Mesothelial cell of epicardium (in vitro differentiated cells): ENCODE data around the gene NPB. TPM values are rescaled to one million over a fixed set of nuclear protein-coding genes. Genes with fewer than 3 reads are reported as not detected.

Experiments
- DNase-seq, 2 experiments: peaks; one replicate each; pipeline ENCODE4 v3.0.0; 2021; ENCODE audit warnings: low spot score in 2 of 2; ENCODE audit not compliant: unreplicated experiment in 2 of 2
- H3K27ac Mint-ChIP-seq: 2 replicates; pipeline ENCODE4 v1.8.0; 2021; ENCODE audit warnings: mixed read lengths
- H3K27me3 Mint-ChIP-seq: 2 replicates; pipeline ENCODE4 v1.8.0; 2021; ENCODE audit warnings: low read depth, mixed read lengths
- H3K36me3 Mint-ChIP-seq: 2 replicates; pipeline ENCODE4 v1.8.0; 2021; ENCODE audit warnings: mixed read lengths
- H3K4me1 Mint-ChIP-seq: 2 replicates; pipeline ENCODE4 v1.8.0; 2021; ENCODE audit warnings: mixed read lengths
- H3K4me3 Mint-ChIP-seq: 2 replicates; pipeline ENCODE4 v1.8.0; 2021; ENCODE audit warnings: mild to moderate bottlenecking, moderate library complexity, mixed read lengths
- H3K9me3 Mint-ChIP-seq: 2 replicates; pipeline ENCODE4 v1.8.0; 2021; ENCODE audit warnings: mixed read lengths
- total RNA-seq: library from RNA; stranded (reverse); gene quantifications from 3 replicates; pipeline ENCODE4 v1.2.1, GENCODE V29; 2021
- TF ChIP-seq, protein P1 (sequence below): fragments of 200-600 bp; sonication (generic); IDR thresholded peaks from one replicate; pipeline ENCODE4 v1.5.0; 2021; ENCODE audit warnings: antibody characterized with exemption; ENCODE audit not compliant: unreplicated experiment

The NPB gene
- total RNA-seq, 1 donor from 2014 or later, result 1.7 TPM

DNA sequence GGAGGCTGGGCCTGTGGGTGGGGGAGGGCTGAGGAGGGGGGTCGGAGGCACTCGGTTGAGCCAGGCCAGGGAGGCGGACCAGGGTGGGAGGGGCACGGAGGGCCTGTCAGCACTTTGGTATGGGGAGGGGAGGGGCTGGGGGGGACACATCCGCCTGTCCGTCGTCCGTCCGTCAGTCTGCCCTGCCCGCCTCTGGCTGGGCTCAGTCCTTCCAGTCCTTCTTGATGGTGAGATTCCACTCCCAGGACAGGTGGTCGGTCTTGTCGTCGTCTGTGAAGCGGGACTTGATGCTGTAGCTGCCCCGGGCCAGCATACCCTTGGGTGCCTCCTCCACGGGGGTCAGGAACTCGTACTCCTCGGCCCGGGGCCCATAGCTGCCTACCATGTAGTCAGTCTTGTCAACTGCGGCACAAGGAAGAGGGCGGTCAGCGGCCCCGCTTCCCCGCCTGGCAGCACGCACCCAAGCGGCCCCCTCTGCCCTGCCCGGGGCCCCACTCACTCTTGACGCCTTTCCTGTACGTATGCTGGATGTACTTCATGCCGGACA, 33.3 kb upstream of the NPB start:
- H3K4me3 Mint-ChIP-seq, result peak overlapping the region; percentile 73
- no peaks in the 10 kb centered on the region for H3K27me3 Mint-ChIP-seq
- no peak for DNase-seq
- no peaks in the 10 kb centered on the region for H3K9me3 Mint-ChIP-seq
- H3K27ac Mint-ChIP-seq, result peak overlapping the region; percentile 96
- TF ChIP-seq, protein P1, sequence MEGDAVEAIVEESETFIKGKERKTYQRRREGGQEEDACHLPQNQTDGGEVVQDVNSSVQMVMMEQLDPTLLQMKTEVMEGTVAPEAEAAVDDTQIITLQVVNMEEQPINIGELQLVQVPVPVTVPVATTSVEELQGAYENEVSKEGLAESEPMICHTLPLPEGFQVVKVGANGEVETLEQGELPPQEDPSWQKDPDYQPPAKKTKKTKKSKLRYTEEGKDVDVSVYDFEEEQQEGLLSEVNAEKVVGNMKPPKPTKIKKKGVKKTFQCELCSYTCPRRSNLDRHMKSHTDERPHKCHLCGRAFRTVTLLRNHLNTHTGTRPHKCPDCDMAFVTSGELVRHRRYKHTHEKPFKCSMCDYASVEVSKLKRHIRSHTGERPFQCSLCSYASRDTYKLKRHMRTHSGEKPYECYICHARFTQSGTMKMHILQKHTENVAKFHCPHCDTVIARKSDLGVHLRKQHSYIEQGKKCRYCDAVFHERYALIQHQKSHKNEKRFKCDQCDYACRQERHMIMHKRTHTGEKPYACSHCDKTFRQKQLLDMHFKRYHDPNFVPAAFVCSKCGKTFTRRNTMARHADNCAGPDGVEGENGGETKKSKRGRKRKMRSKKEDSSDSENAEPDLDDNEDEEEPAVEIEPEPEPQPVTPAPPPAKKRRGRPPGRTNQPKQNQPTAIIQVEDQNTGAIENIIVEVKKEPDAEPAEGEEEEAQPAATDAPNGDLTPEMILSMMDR, result no peak
- H3K4me1 Mint-ChIP-seq, result peaks cover 42% of the 10 kb centered on the region
- H3K36me3 Mint-ChIP-seq, result no peaks in the 10 kb centered on the region

DNA sequence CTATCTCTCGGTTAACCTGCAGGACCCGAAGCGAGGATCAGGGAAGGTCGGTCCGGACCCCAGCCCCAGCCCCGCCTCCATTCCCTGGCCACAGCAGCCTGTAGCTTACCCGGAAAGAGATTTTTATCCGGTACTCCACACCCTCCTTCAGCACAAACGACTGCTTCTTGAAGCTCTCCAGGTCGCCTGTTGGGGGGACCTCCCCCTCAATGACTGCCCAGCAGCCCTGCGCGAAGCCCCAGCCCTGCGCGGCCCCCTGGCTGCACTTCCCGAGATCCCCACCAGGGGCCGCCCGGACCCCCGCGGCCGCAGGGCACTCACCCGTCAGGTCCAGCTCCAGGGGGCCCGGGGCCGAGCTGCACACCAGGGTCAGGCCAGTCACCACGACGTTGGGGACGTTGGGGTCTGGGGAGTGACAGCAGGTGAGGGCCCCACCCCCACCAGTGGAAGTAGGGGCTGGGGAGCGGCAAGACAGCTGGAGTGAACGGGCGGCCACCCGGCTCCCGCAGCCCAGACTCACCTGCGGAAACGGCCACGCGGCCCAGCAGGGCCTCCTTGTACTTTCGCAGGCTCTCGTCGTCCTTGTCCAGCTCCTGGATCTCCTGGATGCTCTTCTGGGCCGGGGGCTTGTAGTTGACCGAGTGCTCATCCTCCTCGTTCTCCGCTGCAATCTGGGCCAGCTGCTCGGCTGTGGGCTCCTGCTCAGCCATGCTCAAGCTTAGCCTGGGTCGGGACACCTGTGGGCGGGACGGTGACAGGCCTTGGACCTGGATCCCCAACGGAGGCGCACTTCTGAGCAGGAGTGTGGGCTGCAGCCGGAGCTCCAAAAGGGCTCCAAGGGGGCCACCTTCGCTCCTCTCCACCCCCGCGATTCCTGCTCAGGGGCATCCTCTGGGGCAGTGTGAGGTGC, 32.6 kb upstream of the NPB start:
- peaks cover 41% of the 10 kb centered on the region for H3K4me1 Mint-ChIP-seq
- DNase-seq, result peak in 1 of 2 experiments; percentile 82
- H3K27ac Mint-ChIP-seq, result peak overlapping the region; percentile 91
- H3K36me3 Mint-ChIP-seq, result no peaks in the 10 kb centered on the region
- no peaks in the 10 kb centered on the region for H3K9me3 Mint-ChIP-seq
- no peaks in the 10 kb centered on the region for H3K27me3 Mint-ChIP-seq
- TF ChIP-seq, protein P1, result peak; percentile 99
- H3K4me3 Mint-ChIP-seq, result peak overlapping the region; percentile 73

DNA sequence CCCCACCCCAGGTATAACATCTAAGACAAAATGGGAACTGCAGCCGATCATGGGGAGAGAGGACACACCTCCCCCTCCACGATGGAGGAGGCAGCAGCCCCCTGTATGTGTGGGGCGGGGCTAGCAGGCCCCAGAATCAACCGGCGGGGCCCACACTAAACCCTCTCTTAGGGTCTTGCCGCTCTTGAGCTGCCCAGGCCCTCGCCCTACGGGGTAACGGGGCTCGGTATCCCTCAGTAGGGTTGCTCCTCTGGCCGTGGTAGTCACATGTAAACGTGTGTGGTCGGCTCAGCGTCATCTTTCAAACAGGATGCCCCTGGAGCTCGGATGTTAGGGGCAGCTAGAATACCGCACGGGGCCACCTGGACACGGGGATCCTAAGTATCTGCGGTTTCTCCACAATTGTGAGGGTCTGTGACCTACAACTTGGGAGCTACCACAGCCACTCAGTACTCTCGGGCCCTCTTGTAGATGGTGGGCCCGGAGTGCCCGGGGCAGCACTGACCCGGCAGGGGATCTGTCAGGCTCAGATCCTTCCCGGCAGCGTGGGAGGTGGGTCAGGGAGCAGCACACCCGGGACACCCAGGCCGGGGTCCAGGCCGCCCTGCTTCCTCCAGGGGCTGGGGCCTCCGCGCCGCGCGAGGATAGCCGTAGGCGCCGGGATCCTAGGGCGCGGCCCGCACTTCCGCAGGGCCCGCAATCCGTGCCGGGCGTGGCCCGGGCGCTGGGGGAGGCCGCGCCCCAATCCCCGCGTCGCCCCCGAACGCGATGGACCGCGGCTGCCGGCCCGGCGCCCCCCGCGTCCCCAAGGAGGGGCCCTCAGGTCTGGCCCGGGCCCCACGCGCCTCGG, 31.7 kb upstream of the NPB start:
- peak overlapping the region; percentile 91 for H3K27ac Mint-ChIP-seq
- H3K4me3 Mint-ChIP-seq, result peak overlapping the region; percentile 73
- no peaks in the 10 kb centered on the region for H3K36me3 Mint-ChIP-seq
- H3K9me3 Mint-ChIP-seq, result no peaks in the 10 kb centered on the region
- TF ChIP-seq, protein P1, result no peak
- no peaks in the 10 kb centered on the region for H3K27me3 Mint-ChIP-seq
- H3K4me1 Mint-ChIP-seq, result peaks cover 41% of the 10 kb centered on the region
- no peak for DNase-seq

DNA sequence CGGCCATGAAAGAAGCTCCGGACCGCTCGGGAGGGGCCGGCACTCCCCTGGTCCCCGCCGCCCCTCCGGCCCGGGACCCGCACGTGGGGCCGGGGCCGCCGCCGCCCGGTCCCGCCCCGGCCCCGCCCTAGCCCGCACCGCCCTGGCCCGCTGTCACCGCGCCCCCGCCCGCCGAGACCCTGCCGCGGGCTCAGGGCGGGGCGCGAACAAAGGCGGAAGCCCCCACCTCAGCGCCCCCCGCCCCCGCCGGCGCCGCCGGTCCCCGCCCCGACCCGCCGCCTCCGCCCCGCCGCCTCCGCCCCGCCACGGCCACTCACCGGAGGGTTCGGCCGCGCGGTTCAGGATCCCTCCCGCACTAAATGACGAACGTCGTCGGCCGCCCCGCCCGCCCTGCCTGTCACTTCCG, 31.1 kb upstream of the NPB start, which contains the start of gene ARHGDIA:
Gene ARHGDIA, minus strand, starts transcription at position 357 of the 406 bp plus-strand sequence. CDS start 1,407 bp downstream, outside the sequence.
- Mint-ChIP-seq H3K36me3 (no peaks in the 10 kb centered on the region), H3K27me3 (no peaks in the 10 kb centered on the region), H3K27ac (peak within 1 kb of the TSS; percentile 96), H3K9me3 (no peaks in the 10 kb centered on the region), H3K4me1 (peaks cover 41% of the 10 kb centered on the region), H3K4me3 (peak within 1 kb of the TSS; percentile 81)
- DNase-seq, result no peak
- TF ChIP-seq, protein P1, result no peak

DNA sequence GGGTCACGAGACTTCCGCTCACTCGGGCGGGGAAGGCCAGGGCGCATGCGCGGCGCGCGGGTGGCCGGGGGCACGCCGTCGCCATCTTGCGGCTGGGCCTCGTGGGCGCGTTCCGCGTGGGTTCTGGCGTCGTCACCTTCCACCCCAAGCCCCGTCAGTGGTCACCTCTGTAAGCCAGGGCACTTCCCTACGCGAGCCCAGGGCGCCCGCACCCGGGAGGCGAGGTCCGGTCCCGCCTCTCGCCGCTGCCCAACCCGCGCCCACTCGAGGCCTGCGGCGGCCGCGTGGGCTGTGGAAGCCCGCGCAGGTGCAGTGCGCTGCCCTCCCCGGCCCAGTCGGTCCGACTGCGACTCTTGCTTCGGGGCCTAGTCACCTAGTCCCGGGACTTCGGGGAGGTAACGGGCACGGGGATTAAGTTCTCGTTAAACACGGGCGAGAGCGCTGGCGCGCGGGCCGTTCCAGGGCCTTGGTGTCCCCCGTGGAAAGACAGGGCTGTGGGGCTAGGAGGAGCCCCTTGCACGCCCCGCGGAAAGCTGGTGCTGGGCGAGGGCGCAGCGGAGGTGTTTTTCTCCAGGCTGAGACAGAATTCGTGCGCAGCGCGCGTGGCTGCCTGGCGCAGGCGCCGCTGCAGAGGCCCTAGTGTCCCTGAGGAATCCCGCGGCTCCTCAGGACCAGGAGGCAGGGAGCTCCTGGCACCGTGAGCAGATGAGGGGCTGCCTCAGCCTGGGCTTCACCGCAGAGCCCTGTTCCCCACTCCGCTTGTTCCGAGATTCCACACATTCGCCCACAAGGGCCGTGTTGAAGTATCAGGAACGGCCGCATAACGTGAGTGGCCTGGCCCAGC, 30.4 kb upstream of the NPB start:
- no peaks in the 10 kb centered on the region for H3K9me3 Mint-ChIP-seq
- H3K4me3 Mint-ChIP-seq, result peak overlapping the region; percentile 81
- H3K27ac Mint-ChIP-seq, result peak overlapping the region; percentile 96
- peaks cover 39% of the 10 kb centered on the region for H3K4me1 Mint-ChIP-seq
- TF ChIP-seq, protein P1, result no peak
- no peaks in the 10 kb centered on the region for H3K36me3 Mint-ChIP-seq
- peak; percentile 87 to 92 for DNase-seq
- H3K27me3 Mint-ChIP-seq, result no peaks in the 10 kb centered on the region
